ENCODE measurements around the gene ARID1B. TPM values are rescaled to one million over a fixed set of nuclear protein-coding genes. Genes with fewer than 3 reads are reported as not detected.
A peak's percentile ranks its signal among the peaks of the same experiment; 100 is the strongest.

The ARID1B gene
- total and polyA plus RNA-seq, 7 experiments from 2014 or later: 17.5 to 164 (median 139) TPM

- H3K27me3 Mint-ChIP-seq: no peaks in the 10 kb centered on the region
- no peak overlapping the region for H3K4me3 ChIP-seq (ENCODE audit: low read length)
- peak overlapping the region in 1 of 10 donors; percentile 32 for H3K4me3 Mint-ChIP-seq
- H3K27ac ChIP-seq (ENCODE audit: low read depth, low read length): no peak overlapping the region
- H3K9me3 ChIP-seq (ENCODE audit: control insufficient read depth in 2 of 3, low read length in 3 of 3): no peaks in the 10 kb centered on the region
- peaks cover 0 to 12% (median 7%) of the 10 kb centered on the region in 5 donors for H3K36me3 Mint-ChIP-seq
- H3K27ac Mint-ChIP-seq: peak overlapping the region in 2 of 9 donors; percentile 63 to 69
- ATAC-seq (no peak), DNase-seq (no peak)
- peaks cover 0 to 18% of the 10 kb centered on the region in 2 donors for H3K4me1 ChIP-seq (ENCODE audit: control insufficient read depth in 2 of 2, insufficient read depth in 2 of 2, low read length in 2 of 2)
- POLR2A ChIA-PET: no interaction called here
- intact Hi-C loops (cut with micrococcal nuclease): no loop called here
- peaks cover 0 to 4% (median 0%) of the 10 kb centered on the region in 11 donors for H3K9me3 Mint-ChIP-seq
- no peaks in the 10 kb centered on the region for H3K36me3 ChIP-seq (ENCODE audit: control insufficient read depth in 2 of 3, insufficient read depth in 3 of 3, low read length in 3 of 3)
- peaks cover 42 to 96% (median 85%) of the 10 kb centered on the region in 7 donors for H3K4me1 Mint-ChIP-seq
- H3K27me3 ChIP-seq (ENCODE audit: control insufficient read depth in 2 of 2, insufficient read depth in 2 of 2, low read length in 2 of 2): no peaks in the 10 kb centered on the region
- CTCF ChIA-PET: no interaction called here
Observed at GRCh38 chr6:156863504-156863903, 86.3 kb downstream of the ARID1B start.

GRCh38 chr6:156864557-156864956 is 87.4 kb downstream of the ARID1B start:
- Mint-ChIP-seq H3K27me3 (no peaks in the 10 kb centered on the region), H3K36me3 (peaks cover 0 to 19% (median 7%) of the 10 kb centered on the region in 5 donors), H3K9me3 (peaks cover 0 to 4% (median 0%) of the 10 kb centered on the region in 11 donors), H3K4me3 (peak overlapping the region in 2 of 10 donors; percentile 2 to 6), H3K27ac (peak overlapping the region in 3 of 9 donors; percentile 15 to 20 (median 17)), H3K4me1 (peaks cover 42 to 97% (median 91%) of the 10 kb centered on the region in 7 donors)
- Histone ChIP-seq H3K4me3 (ENCODE audit: low read length) (no peak overlapping the region), H3K9me3 (ENCODE audit: control insufficient read depth in 2 of 3, low read length in 3 of 3) (no peaks in the 10 kb centered on the region), H3K27me3 (ENCODE audit: control insufficient read depth in 2 of 2, insufficient read depth in 2 of 2, low read length in 2 of 2) (no peaks in the 10 kb centered on the region), H3K36me3 (ENCODE audit: control insufficient read depth in 2 of 3, insufficient read depth in 3 of 3, low read length in 3 of 3) (no peaks in the 10 kb centered on the region), H3K27ac (ENCODE audit: low read depth, low read length) (no peak overlapping the region), H3K4me1 (ENCODE audit: control insufficient read depth in 2 of 2, insufficient read depth in 2 of 2, low read length in 2 of 2) (peaks cover 0 to 12% of the 10 kb centered on the region in 2 donors)
- CTCF ChIA-PET: no interaction called here
- ATAC-seq (no peak), DNase-seq (no peak)
- intact Hi-C loops (cut with micrococcal nuclease): no loop called here
- POLR2A ChIA-PET: interaction anchor here (0.6 kb wide), 1 partner anchor 43 kb away, joined by 3 read pairs; no protein-coding TSS in a partner anchor

GRCh38 chr6:156865019-156865629 is 87.9 kb downstream of the ARID1B start:
- H3K27me3 ChIP-seq (ENCODE audit: control insufficient read depth in 2 of 2, insufficient read depth in 2 of 2, low read length in 2 of 2): no peaks in the 10 kb centered on the region
- intact Hi-C loops (cut with micrococcal nuclease): loop anchor here in 1 of 2 donors (5.0 kb wide), 2 partner anchors 83 to 152 kb away; no protein-coding TSS in a partner anchor
- Mint-ChIP-seq H3K9me3 (peaks cover 0 to 4% (median 0%) of the 10 kb centered on the region in 11 donors), H3K4me3 (peak overlapping the region in 7 of 10 donors; percentile 4 to 60 (median 35)), H3K27me3 (no peaks in the 10 kb centered on the region), H3K36me3 (peaks cover 0 to 20% (median 7%) of the 10 kb centered on the region in 5 donors), H3K4me1 (peaks cover 39 to 96% (median 88%) of the 10 kb centered on the region in 7 donors), H3K27ac (peak overlapping the region in 8 of 9 donors; percentile 15 to 79 (median 54))
- no peaks in the 10 kb centered on the region for H3K9me3 ChIP-seq (ENCODE audit: control insufficient read depth in 2 of 3, low read length in 3 of 3)
- no peak for DNase-seq
- ChIA-PET CTCF (no interaction called here), POLR2A (interaction anchor here (0.6 kb wide), 1 partner anchor 152 kb away, joined by 3 read pairs; no protein-coding TSS in a partner anchor)
- no peaks in the 10 kb centered on the region for H3K36me3 ChIP-seq (ENCODE audit: control insufficient read depth in 2 of 3, insufficient read depth in 3 of 3, low read length in 3 of 3)
- H3K4me3 ChIP-seq (ENCODE audit: low read length): no peak overlapping the region
- H3K27ac ChIP-seq (ENCODE audit: low read depth, low read length): no peak overlapping the region
- no peak for ATAC-seq
- peaks cover 0 to 11% of the 10 kb centered on the region in 2 donors for H3K4me1 ChIP-seq (ENCODE audit: control insufficient read depth in 2 of 2, insufficient read depth in 2 of 2, low read length in 2 of 2)

- H3K36me3 Mint-ChIP-seq: peaks cover 0 to 20% (median 7%) of the 10 kb centered on the region in 5 donors
- no peak overlapping the region for H3K4me3 ChIP-seq (ENCODE audit: low read length)
- no peaks in the 10 kb centered on the region for H3K27me3 ChIP-seq (ENCODE audit: control insufficient read depth in 2 of 2, insufficient read depth in 2 of 2, low read length in 2 of 2)
- no peak for DNase-seq
- peaks cover 39 to 97% (median 90%) of the 10 kb centered on the region in 7 donors for H3K4me1 Mint-ChIP-seq
- no peaks in the 10 kb centered on the region for H3K9me3 ChIP-seq (ENCODE audit: control insufficient read depth in 2 of 3, low read length in 3 of 3)
- H3K4me1 ChIP-seq (ENCODE audit: control insufficient read depth in 2 of 2, insufficient read depth in 2 of 2, low read length in 2 of 2): peaks cover 0 to 5% of the 10 kb centered on the region in 2 donors
- ChIA-PET POLR2A (interaction anchor here (1.1 kb wide), 1 partner anchor 86 kb away, joined by 3 read pairs; no protein-coding TSS in a partner anchor), CTCF (interaction anchor here (0.6 to 1.2 kb wide), 2 partner anchors 289 to 581 kb away, joined by 3 to 6 read pairs; no protein-coding TSS in a partner anchor)
- H3K9me3 Mint-ChIP-seq: peaks cover 0 to 4% (median 0%) of the 10 kb centered on the region in 11 donors
- no peak for ATAC-seq
- H3K36me3 ChIP-seq (ENCODE audit: control insufficient read depth in 2 of 3, insufficient read depth in 3 of 3, low read length in 3 of 3): no peaks in the 10 kb centered on the region
- peak overlapping the region in 8 of 9 donors; percentile 15 to 79 (median 54) for H3K27ac Mint-ChIP-seq
- H3K4me3 Mint-ChIP-seq: peak overlapping the region in 7 of 10 donors; percentile 8 to 56 (median 26)
- H3K27ac ChIP-seq (ENCODE audit: low read depth, low read length): no peak overlapping the region
- H3K27me3 Mint-ChIP-seq: no peaks in the 10 kb centered on the region
- intact Hi-C loops (cut with micrococcal nuclease): loop anchor here in 1 of 2 donors (2.0 to 5.0 kb wide), 3 partner anchors 84 to 302 kb away; no protein-coding TSS in a partner anchor
Observed at GRCh38 chr6:156866220-156867015, 89.2 kb downstream of the ARID1B start.

GRCh38 chr6:156867121-156867520 is 89.9 kb downstream of the ARID1B start:
- intact Hi-C loops (cut with micrococcal nuclease): loop anchor here in 1 of 2 donors (2.0 to 5.0 kb wide), 3 partner anchors 85 to 302 kb away; no protein-coding TSS in a partner anchor
- peak overlapping the region in 5 of 10 donors; percentile 5 to 35 (median 22) for H3K4me3 Mint-ChIP-seq
- peaks cover 0 to 5% of the 10 kb centered on the region in 2 donors for H3K4me1 ChIP-seq (ENCODE audit: control insufficient read depth in 2 of 2, insufficient read depth in 2 of 2, low read length in 2 of 2)

GRCh38 chr6:156868385-156868784 is 91.2 kb downstream of the ARID1B start:
- Mint-ChIP-seq H3K9me3 (no peaks in the 10 kb centered on the region), H3K27ac (peak overlapping the region in 1 of 9 donors; percentile 9), H3K27me3 (no peaks in the 10 kb centered on the region), H3K36me3 (peaks cover 4 to 31% (median 7%) of the 10 kb centered on the region in 5 donors), H3K4me1 (peaks cover 24 to 96% (median 85%) of the 10 kb centered on the region in 7 donors), H3K4me3 (peak overlapping the region in 1 of 10 donors; percentile 21)
- POLR2A ChIA-PET: interaction anchor here (1.0 kb wide), 1 partner anchor 91 kb away, joined by 4 read pairs; the partner anchor contains the start of gene ARID1B
- intact Hi-C loops (cut with micrococcal nuclease): loop anchor here in 1 of 2 donors (5.0 kb wide), 2 partner anchors 86 to 149 kb away; no protein-coding TSS in a partner anchor
- Histone ChIP-seq H3K4me1 (ENCODE audit: control insufficient read depth in 2 of 2, insufficient read depth in 2 of 2, low read length in 2 of 2) (peaks cover 0 to 5% of the 10 kb centered on the region in 2 donors), H3K36me3 (ENCODE audit: control insufficient read depth in 2 of 3, insufficient read depth in 3 of 3, low read length in 3 of 3) (no peaks in the 10 kb centered on the region), H3K9me3 (ENCODE audit: control insufficient read depth in 2 of 3, low read length in 3 of 3) (no peaks in the 10 kb centered on the region), H3K4me3 (ENCODE audit: low read length) (no peak overlapping the region), H3K27ac (ENCODE audit: low read depth, low read length) (no peak overlapping the region), H3K27me3 (ENCODE audit: control insufficient read depth in 2 of 2, insufficient read depth in 2 of 2, low read length in 2 of 2) (no peaks in the 10 kb centered on the region)
- DNase-seq: no peak
- CTCF ChIA-PET: no interaction called here
- no peak for ATAC-seq

More at GRCh38 chr6:156867121-156867520, 89.9 kb downstream of the ARID1B start:
- Histone ChIP-seq H3K4me3 (ENCODE audit: low read length) (no peak overlapping the region), H3K27ac (ENCODE audit: low read depth, low read length) (no peak overlapping the region), H3K9me3 (ENCODE audit: control insufficient read depth in 2 of 3, low read length in 3 of 3) (no peaks in the 10 kb centered on the region), H3K36me3 (ENCODE audit: control insufficient read depth in 2 of 3, insufficient read depth in 3 of 3, low read length in 3 of 3) (no peaks in the 10 kb centered on the region), H3K27me3 (ENCODE audit: control insufficient read depth in 2 of 2, insufficient read depth in 2 of 2, low read length in 2 of 2) (no peaks in the 10 kb centered on the region)
- Mint-ChIP-seq H3K36me3 (peaks cover 0 to 26% (median 11%) of the 10 kb centered on the region in 5 donors), H3K27ac (peak overlapping the region in 4 of 9 donors; percentile 6 to 79 (median 46)), H3K4me1 (peaks cover 33 to 97% (median 88%) of the 10 kb centered on the region in 7 donors), H3K27me3 (no peaks in the 10 kb centered on the region), H3K9me3 (no peaks in the 10 kb centered on the region)
- ChIA-PET CTCF (interaction anchor here (0.6 to 1.2 kb wide), 2 partner anchors 289 to 581 kb away, joined by 3 to 6 read pairs; no protein-coding TSS in a partner anchor), POLR2A (interaction anchor here (1.1 kb wide), 1 partner anchor 87 kb away, joined by 3 read pairs; no protein-coding TSS in a partner anchor)
- DNase-seq (no peak), ATAC-seq (no peak)

All from naive thymus-derived CD4-positive, alpha-beta T cell (primary cell).